Heart right ventricle (tissue), 16 donors: ENCODE measurements around the gene MALSU1. TPM values are rescaled to one million over a fixed set of nuclear protein-coding genes. Genes with fewer than 3 reads are reported as not detected.

Experiments
- ATAC-seq, 8 donors: fragments of 200-7000 bp; cut with Tn5 transposase; one replicate each; pipeline ENCODE4 v1.9.1; 2020; ENCODE audit warnings: mild to moderate bottlenecking in 8 of 8, moderate library complexity in 8 of 8, moderate number of reproducible peaks in 1 of 8
- DNase-seq, 2 donors: peaks; one replicate each; pipeline ENCODE4 v3.0.0-alpha.2; 2020
- H3K27ac ChIP-seq, 10 donors: fragments of 200-600 bp; sonication (generic) in 2 of 10; one replicate each; pipeline versions ENCODE4 v1.5.0 to v1.8.0; 2020 to 2022; ENCODE audit warnings: mild to moderate bottlenecking in 3 of 10
- H3K27me3 ChIP-seq, 7 donors: fragments of 200-600 bp; one replicate each; pipeline ENCODE4 v1.8.0; 2021 to 2022; ENCODE audit warnings: mild to moderate bottlenecking in 2 of 7
- H3K36me3 ChIP-seq, 9 donors: fragments of 200-600 bp; sonication (generic) in 1 of 9; one replicate each; pipeline versions ENCODE4 v1.5.0 to v1.8.0; 2020 to 2022; ENCODE audit warnings: mild to moderate bottlenecking in 2 of 9
- H3K4me1 ChIP-seq, 9 donors: fragments of 200-600 bp; sonication (generic) in 1 of 9; one replicate each; pipeline versions ENCODE4 v1.5.0 to v1.8.0; 2020 to 2022; ENCODE audit warnings: mild to moderate bottlenecking in 4 of 9
- H3K4me3 ChIP-seq, 10 donors: fragments of 200-600 bp; sonication (generic) in 2 of 10; one replicate each; pipeline versions ENCODE4 v1.5.0 to v1.8.0; 2020 to 2022; ENCODE audit warnings: mild to moderate bottlenecking in 7 of 10, moderate library complexity in 2 of 10
- H3K9me3 ChIP-seq, 11 donors: fragments of 200-600 bp in 10 of 11; sonication (generic) in 2 of 11; one replicate each; pipeline versions ENCODE4 v1.5.0 to v1.8.0; 2013 to 2022; ENCODE audit warnings: mild to moderate bottlenecking in 2 of 11, control low read depth in 1 of 11, moderate library complexity in 1 of 11
- WGBS, 2 donors: extraction: QIAGEN DNeasy Blood & Tissue Kit; methylation state at CpG; one replicate each; pipeline ENCODE4 v1.1.7; 2013; ENCODE audit warnings: inconsistent platforms in 1 of 2; 5-methylcytosine and 5-hydroxymethylcytosine counted together
- intact Hi-C, 10 donors: fragments of 100-400 bp; cut with DNase I; formaldehyde crosslinking; loops; one replicate each; pipeline versions ENCODE4 v1.11.1 to v1.14.2; 2022
- polyA plus RNA-seq, 2 donors: library from polyadenylated mRNA; stranded (reverse); fragments of 200-250 nt; gene quantifications; one replicate each; pipeline ENCODE4 v1.2.3, GENCODE V29; 2013
- total RNA-seq, 10 donors: library from RNA; stranded (reverse); fragmentation: NEBNext Ultra II Directional in 3 of 10; extraction: Animal tissue kit (Norgen Biotek cat#: 25700) in 3 of 10; gene quantifications; one replicate each; pipeline versions ENCODE4 v1.2.1 to v1.2.4, GENCODE V29; 2021 to 2023
- TF ChIP-seq, protein P1 (sequence below), 9 donors: fragments of 200-600 bp; sonication (generic) in 2 of 9; IDR thresholded peaks; one replicate each; pipeline versions ENCODE4 v1.5.0 to v1.8.0; 2021 to 2022; ENCODE audit warnings: antibody characterized with exemption in 9 of 9, mild to moderate bottlenecking in 5 of 9, moderate library complexity in 1 of 9
- donor health status: Arrhythmogenic right ventricular cardiomyopathy.
- donor health status: ischemic (EF 13 %, LVEDD 7.1; RV severe dilation, severe dysfunction).
- donor health status: healthy with polysubstance abuse.
- donor health status: DM: no; HTN: yes; CAD: no.
- donor health status: DM: no; HTN: no; CAD: no.
- donor health status: ischemic (EF 25% LVEDD 6.9; RV normal size, moderate dysfunction).
- donor health status: ischemic (EF 25% LVEDD 5.7; RV mildly dilated, moderate dysfunction).
- donor health status: healthy.
- donor health status: DM: yes; HTN: yes; CAD: no.
- donor health status: Ischemic cardiomyopathy.
- donor health status: ischemic (EF 35%, LVEDD 5.7; RV mildly dilated, moderate dysfunction).
- donor health status: nonischemic (EF 11% LVEDD 7.7; RV severe dilation, severe dysfunction).
- donor health status: DM: yes; HTN: yes; CAD: no.
- donor health status: PGD.
- donor health status: ischemic (EF 29% LVEDD 5.4; RV normal size, mild dysfunction).
- donor health status: nonischemic (EF 23%, LVEDD 6.1; RV moderate dilation, normal function).

The MALSU1 gene
- total and polyA plus RNA-seq, 12 donors, result 21.4 to 132 (median 99.3) TPM

DNA sequence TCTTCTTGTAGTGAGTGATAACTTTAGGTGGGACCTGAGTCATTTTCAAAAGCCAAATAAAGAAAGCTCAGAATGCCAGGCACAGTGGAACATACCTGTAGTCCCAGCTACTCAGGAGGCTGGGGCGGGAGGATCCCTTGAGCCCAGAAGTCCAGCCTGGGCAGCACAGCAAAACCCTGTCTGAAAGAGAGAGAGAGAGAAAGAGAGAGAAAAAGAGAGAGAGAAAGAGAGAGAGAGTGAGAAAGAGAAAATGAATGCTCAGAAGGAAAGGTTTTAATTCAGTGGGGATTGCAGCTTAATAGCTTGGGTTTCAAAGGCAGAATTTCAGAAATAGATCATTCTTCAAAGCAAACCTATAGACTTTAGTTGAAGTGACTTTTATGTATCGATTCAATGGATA lies 26.9 kb upstream of the MALSU1 start:
- DNase-seq (no peak), ATAC-seq (no peak)
- peaks cover 0 to 15% (median 0%) of the 10 kb centered on the region in 9 donors for H3K4me1 ChIP-seq
- H3K27ac ChIP-seq, result no peak overlapping the region
- TF ChIP-seq, protein P1, sequence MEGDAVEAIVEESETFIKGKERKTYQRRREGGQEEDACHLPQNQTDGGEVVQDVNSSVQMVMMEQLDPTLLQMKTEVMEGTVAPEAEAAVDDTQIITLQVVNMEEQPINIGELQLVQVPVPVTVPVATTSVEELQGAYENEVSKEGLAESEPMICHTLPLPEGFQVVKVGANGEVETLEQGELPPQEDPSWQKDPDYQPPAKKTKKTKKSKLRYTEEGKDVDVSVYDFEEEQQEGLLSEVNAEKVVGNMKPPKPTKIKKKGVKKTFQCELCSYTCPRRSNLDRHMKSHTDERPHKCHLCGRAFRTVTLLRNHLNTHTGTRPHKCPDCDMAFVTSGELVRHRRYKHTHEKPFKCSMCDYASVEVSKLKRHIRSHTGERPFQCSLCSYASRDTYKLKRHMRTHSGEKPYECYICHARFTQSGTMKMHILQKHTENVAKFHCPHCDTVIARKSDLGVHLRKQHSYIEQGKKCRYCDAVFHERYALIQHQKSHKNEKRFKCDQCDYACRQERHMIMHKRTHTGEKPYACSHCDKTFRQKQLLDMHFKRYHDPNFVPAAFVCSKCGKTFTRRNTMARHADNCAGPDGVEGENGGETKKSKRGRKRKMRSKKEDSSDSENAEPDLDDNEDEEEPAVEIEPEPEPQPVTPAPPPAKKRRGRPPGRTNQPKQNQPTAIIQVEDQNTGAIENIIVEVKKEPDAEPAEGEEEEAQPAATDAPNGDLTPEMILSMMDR (IDR thresholded peaks at IDR 0.05), result no peak
- H3K36me3 ChIP-seq, result peaks cover 0 to 82% (median 18%) of the 10 kb centered on the region in 9 donors
- no peaks in the 10 kb centered on the region for H3K27me3 ChIP-seq
- H3K4me3 ChIP-seq, result no peak overlapping the region
- 91 to 95% methylated on average over 2 of the region's 2 CpGs for WGBS, 2 donors
- intact Hi-C loops, result loop anchor here in 4 of 10 donors (5.0 to 10.0 kb wide), 4 partner anchors 167 to 443 kb away; partner anchors contain the start of genes STK31 (in 2 of the 4) and KLHL7 (in 1 of the 4)
- no peaks in the 10 kb centered on the region for H3K9me3 ChIP-seq

DNA sequence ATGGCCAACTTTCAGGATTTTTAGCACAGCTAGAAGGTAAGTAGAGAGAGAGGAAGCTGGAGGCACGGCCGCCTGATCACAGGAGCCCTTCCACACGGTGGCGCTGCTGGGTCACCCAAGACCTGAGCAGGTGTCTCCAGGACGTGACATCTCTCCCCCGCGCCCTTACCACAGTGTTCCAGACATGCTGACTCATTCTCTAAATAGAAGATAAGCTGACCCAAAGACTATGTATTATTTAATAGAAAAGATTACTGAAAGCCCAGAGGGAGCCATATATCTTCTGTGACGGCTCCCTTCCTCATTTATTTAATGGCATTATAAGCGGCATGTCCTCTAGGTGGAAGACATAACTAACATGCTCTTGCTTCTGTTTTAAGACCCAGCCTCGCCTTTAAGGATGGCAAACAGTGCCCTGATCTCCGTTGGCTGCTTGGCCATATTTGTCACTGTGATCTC lies 26.0 kb upstream of the MALSU1 start:
- DNase-seq, result peak; percentile 66 to 79
- TF ChIP-seq, protein P1 (IDR thresholded peaks at IDR 0.05), result peak; percentile 30 to 85 (median 70)
- intact Hi-C loops, result loop anchor here in 4 of 10 donors (5.0 to 10.0 kb wide), 4 partner anchors 168 to 442 kb away; partner anchors contain the start of genes STK31 (in 2 of the 4) and KLHL7 (in 1 of the 4)
- no peak overlapping the region for H3K27ac ChIP-seq
- H3K36me3 ChIP-seq, result peaks cover 0 to 73% (median 18%) of the 10 kb centered on the region in 9 donors
- no peaks in the 10 kb centered on the region for H3K27me3 ChIP-seq
- H3K4me3 ChIP-seq, result no peak overlapping the region
- H3K9me3 ChIP-seq, result no peaks in the 10 kb centered on the region
- ATAC-seq, result peak; percentile 63 to 92 (median 86)
- WGBS, 2 donors, result 13 to 17% methylated on average over 11 of the region's 11 CpGs
- peaks cover 0 to 14% (median 0%) of the 10 kb centered on the region in 9 donors for H3K4me1 ChIP-seq

DNA sequence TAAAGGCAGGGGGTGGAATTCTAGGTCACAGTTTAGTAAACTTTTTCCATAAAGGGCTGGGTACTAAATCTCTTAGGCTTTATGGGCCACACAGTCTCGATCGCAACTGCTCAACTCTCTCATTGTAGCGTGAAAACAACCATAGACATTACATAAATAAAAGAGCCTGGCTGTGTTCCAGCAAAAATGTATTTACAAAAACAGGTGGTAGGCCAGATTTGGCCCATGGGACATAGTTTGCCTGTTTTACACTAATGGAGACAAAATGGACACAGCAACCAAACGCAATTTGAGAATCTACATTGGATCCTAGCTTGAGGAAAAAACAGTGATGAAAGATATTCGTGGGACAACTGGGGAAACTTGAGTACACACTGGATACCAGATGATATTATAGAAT lies 23.2 kb upstream of the MALSU1 start:
- ATAC-seq (no peak), DNase-seq (no peak)
- no peaks in the 10 kb centered on the region for H3K27me3 ChIP-seq
- intact Hi-C loops, result loop anchor here in 5 of 10 donors (2.0 to 10.0 kb wide), 6 partner anchors 171 to 439 kb away; partner anchors contain the start of genes STK31 (in 2 of the 5) and KLHL7 (in 1 of the 5)
- TF ChIP-seq, protein P1 (IDR thresholded peaks at IDR 0.05), result no peak
- peaks cover 0 to 8% (median 0%) of the 10 kb centered on the region in 9 donors for H3K4me1 ChIP-seq
- no peaks in the 10 kb centered on the region for H3K9me3 ChIP-seq
- no peak overlapping the region for H3K27ac ChIP-seq
- H3K36me3 ChIP-seq, result peaks cover 0 to 52% (median 12%) of the 10 kb centered on the region in 9 donors
- no peak overlapping the region for H3K4me3 ChIP-seq
- WGBS, 2 donors, result 77 to 78% methylated on average over 5 of the region's 5 CpGs

DNA sequence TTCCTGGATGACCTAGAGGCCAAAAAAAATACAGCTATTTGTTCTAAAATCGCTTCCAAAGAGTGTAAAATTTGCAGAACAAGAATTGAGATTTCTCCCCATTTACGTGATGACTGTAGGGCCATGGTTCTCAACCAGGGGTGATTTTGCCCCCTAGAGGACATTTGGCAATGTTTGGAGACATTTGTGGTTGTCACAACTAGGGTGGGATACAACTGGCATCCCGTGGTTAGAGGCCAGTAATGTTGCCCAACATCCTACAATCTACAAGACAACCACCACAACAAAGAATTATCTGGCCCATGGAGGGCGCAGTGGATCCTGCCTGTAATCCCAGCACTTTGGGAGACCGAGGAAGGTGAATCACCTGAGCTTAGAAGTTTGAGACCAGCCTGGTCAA lies 22.8 kb upstream of the MALSU1 start:
- Histone ChIP-seq H3K27me3 (no peaks in the 10 kb centered on the region), H3K27ac (no peak overlapping the region), H3K4me3 (no peak overlapping the region), H3K36me3 (peaks cover 0 to 48% (median 10%) of the 10 kb centered on the region in 9 donors), H3K4me1 (peaks cover 0 to 8% (median 0%) of the 10 kb centered on the region in 9 donors), H3K9me3 (no peaks in the 10 kb centered on the region)
- TF ChIP-seq, protein P1 (IDR thresholded peaks at IDR 0.05), result peak in 1 of 9 donors; percentile 11
- no peak for ATAC-seq
- intact Hi-C loops, result loop anchor here in 5 of 10 donors (2.0 to 10.0 kb wide), 6 partner anchors 172 to 438 kb away; partner anchors contain the start of genes STK31 (in 2 of the 5) and KLHL7 (in 1 of the 5)
- WGBS, 2 donors, result 65 to 71% methylated on average over 5 of the region's 5 CpGs
- DNase-seq, result no peak
